ENCODE results near the gene SPCS1. TPM values are rescaled to one million over a fixed set of nuclear protein-coding genes. Genes with fewer than 3 reads are reported as not detected.

Gene SPCS1
- total RNA-seq, 4 donors from 2014 or later = 80.4 to 134 (median 101) TPM

- 75 to 80% methylated on average over 6 of the region's 6 CpGs for WGBS, 2 donors
- intact Hi-C loops (cut with DNase I; ENCODE audit: low total_unique reads) = loop anchor here (2.0 to 10.0 kb wide), 2 partner anchors 49 to 229 kb away; partner anchors contain the start of genes NISCH and TNNC1
- no peak for DNase-seq (ENCODE audit: low spot score in 2 of 2)
- no peak overlapping the region for H3K4me3 ChIP-seq (ENCODE audit: low read depth, poor library complexity, severe bottlenecking)
- no peak for TF ChIP-seq CTCF (IDR thresholded peaks at IDR 0.05)
- no peak for TF ChIP-seq POLR2A (IDR thresholded peaks at IDR 0.05)
Measured at GRCh38 chr3:52683611-52684010, 22.3 kb upstream of the SPCS1 start.

- DNase-seq (ENCODE audit: low spot score in 2 of 2) = no peak
- TF ChIP-seq POLR2A (IDR thresholded peaks at IDR 0.05) (no peak), CTCF (IDR thresholded peaks at IDR 0.05) (no peak)
- WGBS, 2 donors = 52 to 56% methylated on average over 5 of the region's 5 CpGs
- H3K4me3 ChIP-seq (ENCODE audit: low read depth, poor library complexity, severe bottlenecking) = no peak overlapping the region
- intact Hi-C loops (cut with DNase I; ENCODE audit: low total_unique reads) = loop anchor here (2.0 to 10.0 kb wide), 2 partner anchors 49 to 229 kb away; partner anchors contain the start of genes NISCH and TNNC1
Measured at GRCh38 chr3:52684184-52684583, 21.7 kb upstream of the SPCS1 start.

- intact Hi-C loops (cut with DNase I; ENCODE audit: low total_unique reads) = loop anchor here (2.0 to 10.0 kb wide), 2 partner anchors 50 to 230 kb away; partner anchors contain the start of genes NISCH and TNNC1
- H3K4me3 ChIP-seq (ENCODE audit: low read depth, poor library complexity, severe bottlenecking) = peak overlapping the region; percentile 67
- 0 to 1% methylated on average over 18 to 23 of the region's 41 CpGs for WGBS, 2 donors
- TF ChIP-seq CTCF (IDR thresholded peaks at IDR 0.05) (no peak), POLR2A (IDR thresholded peaks at IDR 0.05) (no peak)
- peak; percentile 53 to 93 for DNase-seq (ENCODE audit: low spot score in 2 of 2)
Measured at GRCh38 chr3:52685285-52685708, 20.6 kb upstream of the SPCS1 start.

GRCh38 chr3:52685709-52686691 lies 19.9 kb upstream of the SPCS1 start, which contains the start of the genes GNL3 and PBRM1:
Gene GNL3, plus strand, starts transcription at chr3:52686032. Its CDS starts 61 bp downstream, at chr3:52686093.
Gene PBRM1, minus strand, starts transcription at chr3:52685913.
- 0 to 1% methylated on average over 48 to 76 of the region's 82 CpGs for WGBS, 2 donors
- peak; percentile 91 to 98 for DNase-seq (ENCODE audit: low spot score in 2 of 2)
- no peak for TF ChIP-seq CTCF (IDR thresholded peaks at IDR 0.05)
- TF ChIP-seq POLR2A (IDR thresholded peaks at IDR 0.05) = no peak
- intact Hi-C loops (cut with DNase I; ENCODE audit: low total_unique reads) = loop anchor here (2.0 to 10.0 kb wide), 2 partner anchors 51 to 231 kb away; partner anchors contain the start of genes NISCH and TNNC1
- H3K4me3 ChIP-seq (ENCODE audit: low read depth, poor library complexity, severe bottlenecking) = peak within 1 kb of the TSS; percentile 67

GRCh38 chr3:52688266-52688665 lies 17.6 kb upstream of the SPCS1 start:
- TF ChIP-seq CTCF (IDR thresholded peaks at IDR 0.05) (no peak), POLR2A (IDR thresholded peaks at IDR 0.05) (no peak)
- DNase-seq (ENCODE audit: low spot score in 2 of 2) = no peak
- 63 to 68% methylated on average over 6 of the region's 6 CpGs for WGBS, 2 donors
- intact Hi-C loops (cut with DNase I; ENCODE audit: low total_unique reads) = loop anchor here (10.0 kb wide), 1 partner anchor 233 kb away; the partner anchor contains the start of genes NISCH and TNNC1
- no peak overlapping the region for H3K4me3 ChIP-seq (ENCODE audit: low read depth, poor library complexity, severe bottlenecking)

All from lower leg skin (tissue), 4 donors.